Measurements from ENCODE around the gene FAF1.

Gene FAF1

GRCh38 chr1:50426108-50426700 is 533.9 kb downstream of the FAF1 start:
- Histone ChIP-seq H3K4me3 (ENCODE audit: low read length) (no peak overlapping the region), H3K36me3 (ENCODE audit: control insufficient read depth, low read length) (no peaks in the 10 kb centered on the region), H4K20me1 (ENCODE audit: control insufficient read depth, insufficient read depth, low read depth, low read length) (no peaks in the 10 kb centered on the region), H3K9me3 (ENCODE audit: control insufficient read depth, insufficient read depth, low read length) (no peaks in the 10 kb centered on the region), H3K27ac (ENCODE audit: low read depth, low read length) (no peak overlapping the region), H3K4me2 (ENCODE audit: low read length) (no peak overlapping the region), H3F3A (ENCODE audit: control insufficient read depth, insufficient read depth) (no peaks in the 10 kb centered on the region), H3K79me2 (ENCODE audit: control insufficient read depth, low read length) (no peaks in the 10 kb centered on the region), H3K9me2 (replicated peaks; ENCODE audit: control insufficient read depth, low read length) (no peaks in the 10 kb centered on the region), H3K27me3 (ENCODE audit: control insufficient read depth, low read length) (peaks cover 22% of the 10 kb centered on the region), H3K4me1 (ENCODE audit: control insufficient read depth, low read length) (no peaks in the 10 kb centered on the region)
- TF ChIP-seq EZH2phosphoT487 (IDR thresholded peaks at IDR 0.05; ENCODE audit: borderline replicate concordance, low read length) (no peak), CTCF (IDR thresholded peaks at IDR 0.05; ENCODE audit: low read depth, low read length, poor library complexity, severe bottlenecking) (no peak)

GRCh38 chr1:50425376-50426107 is 534.5 kb downstream of the FAF1 start:
- H3K27ac ChIP-seq (ENCODE audit: low read depth, low read length) = no peak overlapping the region
- H3K4me2 ChIP-seq (ENCODE audit: low read length) = no peak overlapping the region
- TF ChIP-seq EZH2phosphoT487 (IDR thresholded peaks at IDR 0.05; ENCODE audit: borderline replicate concordance, low read length) (no peak), CTCF (IDR thresholded peaks at IDR 0.05; ENCODE audit: low read depth, low read length, poor library complexity, severe bottlenecking) (no peak)
- no peaks in the 10 kb centered on the region for H3K4me1 ChIP-seq (ENCODE audit: control insufficient read depth, low read length)
- H3K27me3 ChIP-seq (ENCODE audit: control insufficient read depth, low read length) = peaks cover 17% of the 10 kb centered on the region
- H3K79me2 ChIP-seq (ENCODE audit: control insufficient read depth, low read length) = no peaks in the 10 kb centered on the region
- no peaks in the 10 kb centered on the region for H3K9me2 ChIP-seq (replicated peaks; ENCODE audit: control insufficient read depth, low read length)
- no peaks in the 10 kb centered on the region for H3K36me3 ChIP-seq (ENCODE audit: control insufficient read depth, low read length)
- no peaks in the 10 kb centered on the region for H4K20me1 ChIP-seq (ENCODE audit: control insufficient read depth, insufficient read depth, low read depth, low read length)
- no peaks in the 10 kb centered on the region for H3K9me3 ChIP-seq (ENCODE audit: control insufficient read depth, insufficient read depth, low read length)
- H3K4me3 ChIP-seq (ENCODE audit: low read length) = no peak overlapping the region
- H3F3A ChIP-seq (ENCODE audit: control insufficient read depth, insufficient read depth) = no peaks in the 10 kb centered on the region

GRCh38 chr1:50424884-50425375 is 535.1 kb downstream of the FAF1 start:
- no peaks in the 10 kb centered on the region for H3K4me1 ChIP-seq (ENCODE audit: control insufficient read depth, low read length)
- peaks cover 15% of the 10 kb centered on the region for H3K27me3 ChIP-seq (ENCODE audit: control insufficient read depth, low read length)
- TF ChIP-seq CTCF (IDR thresholded peaks at IDR 0.05; ENCODE audit: low read depth, low read length, poor library complexity, severe bottlenecking) = no peak
- TF ChIP-seq EZH2phosphoT487 (IDR thresholded peaks at IDR 0.05; ENCODE audit: borderline replicate concordance, low read length) = no peak
- no peaks in the 10 kb centered on the region for H3F3A ChIP-seq (ENCODE audit: control insufficient read depth, insufficient read depth)
- H3K9me2 ChIP-seq (replicated peaks; ENCODE audit: control insufficient read depth, low read length) = no peaks in the 10 kb centered on the region
- no peaks in the 10 kb centered on the region for H4K20me1 ChIP-seq (ENCODE audit: control insufficient read depth, insufficient read depth, low read depth, low read length)
- H3K27ac ChIP-seq (ENCODE audit: low read depth, low read length) = no peak overlapping the region
- H3K79me2 ChIP-seq (ENCODE audit: control insufficient read depth, low read length) = no peaks in the 10 kb centered on the region
- no peak overlapping the region for H3K4me3 ChIP-seq (ENCODE audit: low read length)
- H3K4me2 ChIP-seq (ENCODE audit: low read length) = no peak overlapping the region
- no peaks in the 10 kb centered on the region for H3K9me3 ChIP-seq (ENCODE audit: control insufficient read depth, insufficient read depth, low read length)
- no peaks in the 10 kb centered on the region for H3K36me3 ChIP-seq (ENCODE audit: control insufficient read depth, low read length)

All from DOHH2 (cell line).